ENCODE measurements around the gene SBK3. TPM values are rescaled to one million over a fixed set of nuclear protein-coding genes. Genes with fewer than 3 reads are reported as not detected.
A peak's percentile ranks its signal among the peaks of the same experiment; 100 is the strongest.

The SBK3 gene
- total RNA-seq, 4 donors from 2014 or later: 0.22 to 1.0 TPM; not detected in 2

GRCh38 chr19:55581823-55582223 lies 36.5 kb upstream of the SBK3 start:
- no peak overlapping the region for H3K4me3 ChIP-seq
- DNase-seq: no peak
- H3K36me3 ChIP-seq: peaks cover 0 to 26% (median 7%) of the 10 kb centered on the region in 3 donors
- intact Hi-C loops (cut with DNase I): no loop called here
- no peaks in the 10 kb centered on the region for H3K9me3 ChIP-seq
- H3K27me3 ChIP-seq: peaks cover 0 to 16% (median 0%) of the 10 kb centered on the region in 4 donors
- TF ChIP-seq, protein P1, sequence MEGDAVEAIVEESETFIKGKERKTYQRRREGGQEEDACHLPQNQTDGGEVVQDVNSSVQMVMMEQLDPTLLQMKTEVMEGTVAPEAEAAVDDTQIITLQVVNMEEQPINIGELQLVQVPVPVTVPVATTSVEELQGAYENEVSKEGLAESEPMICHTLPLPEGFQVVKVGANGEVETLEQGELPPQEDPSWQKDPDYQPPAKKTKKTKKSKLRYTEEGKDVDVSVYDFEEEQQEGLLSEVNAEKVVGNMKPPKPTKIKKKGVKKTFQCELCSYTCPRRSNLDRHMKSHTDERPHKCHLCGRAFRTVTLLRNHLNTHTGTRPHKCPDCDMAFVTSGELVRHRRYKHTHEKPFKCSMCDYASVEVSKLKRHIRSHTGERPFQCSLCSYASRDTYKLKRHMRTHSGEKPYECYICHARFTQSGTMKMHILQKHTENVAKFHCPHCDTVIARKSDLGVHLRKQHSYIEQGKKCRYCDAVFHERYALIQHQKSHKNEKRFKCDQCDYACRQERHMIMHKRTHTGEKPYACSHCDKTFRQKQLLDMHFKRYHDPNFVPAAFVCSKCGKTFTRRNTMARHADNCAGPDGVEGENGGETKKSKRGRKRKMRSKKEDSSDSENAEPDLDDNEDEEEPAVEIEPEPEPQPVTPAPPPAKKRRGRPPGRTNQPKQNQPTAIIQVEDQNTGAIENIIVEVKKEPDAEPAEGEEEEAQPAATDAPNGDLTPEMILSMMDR (IDR thresholded peaks at IDR 0.05): no peak
- TF ChIP-seq POLR2A (IDR thresholded peaks at IDR 0.05): no peak
- H3K27ac ChIP-seq: peak overlapping the region in 1 of 4 donors; percentile 89
- H3K4me1 ChIP-seq: peaks cover 20 to 47% (median 20%) of the 10 kb centered on the region in 3 donors
- 14 to 19% methylated on average over 6 of the region's 6 CpGs for WGBS, 2 donors

DNA sequence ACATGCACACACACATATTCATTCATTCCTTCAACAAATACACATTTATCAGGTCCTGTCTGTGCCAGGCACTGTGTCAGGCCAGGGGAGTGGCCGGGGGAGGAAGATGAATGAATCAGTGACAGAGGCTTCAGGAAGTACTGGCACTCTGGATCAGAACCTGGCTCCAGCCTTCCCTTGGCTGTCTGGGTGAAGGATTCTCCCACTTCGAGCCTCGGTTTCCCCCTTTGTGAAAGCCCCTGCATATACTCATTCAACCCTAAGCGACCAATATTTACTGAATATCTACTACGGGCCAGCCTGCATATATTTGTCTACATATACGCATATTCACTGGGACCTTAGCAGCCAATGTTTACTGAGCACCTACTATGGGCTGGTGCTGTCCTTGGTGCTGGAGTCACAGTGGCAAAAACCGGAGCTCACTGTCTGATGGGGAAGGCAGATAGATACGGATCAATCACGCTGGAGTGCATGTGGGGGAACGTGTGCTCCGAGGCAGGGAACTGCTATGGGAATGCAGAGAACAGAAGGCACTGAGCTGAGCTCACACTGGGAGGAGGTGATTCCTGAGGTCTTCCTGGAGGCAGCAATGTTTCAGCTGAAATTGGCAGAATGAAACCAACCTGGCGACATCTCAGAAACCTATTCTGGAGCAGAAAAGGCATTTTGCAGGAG lies 35.9 kb upstream of the SBK3 start:
- H3K4me1 ChIP-seq: peaks cover 15 to 42% (median 20%) of the 10 kb centered on the region in 3 donors
- H3K9me3 ChIP-seq: no peaks in the 10 kb centered on the region
- H3K4me3 ChIP-seq: peak overlapping the region; percentile 67 to 97 (median 83)
- WGBS, 2 donors: 18 to 21% methylated on average over 12 of the region's 12 CpGs
- H3K36me3 ChIP-seq: peaks cover 0 to 27% (median 7%) of the 10 kb centered on the region in 3 donors
- H3K27ac ChIP-seq: peak overlapping the region; percentile 82 to 96 (median 91)
- peaks cover 0 to 15% (median 0%) of the 10 kb centered on the region in 4 donors for H3K27me3 ChIP-seq
- intact Hi-C loops (cut with DNase I): no loop called here
- no peak for DNase-seq
- TF ChIP-seq, protein P1 (IDR thresholded peaks at IDR 0.05): peak in 1 of 6 experiments; percentile 1
- no peak for TF ChIP-seq POLR2A (IDR thresholded peaks at IDR 0.05)

GRCh38 chr19:55580628-55581144 lies 35.3 kb upstream of the SBK3 start, which contains the start of gene ZNF579:
Gene ZNF579 (minus strand): TSS chr19:55580848. CDS start chr19:55579639, 1,209 bp downstream.
- 0% methylated on average over 5 to 7 of the region's 24 CpGs for WGBS, 2 donors
- Histone ChIP-seq H3K27me3 (peaks cover 0 to 9% (median 0%) of the 10 kb centered on the region in 4 donors), H3K4me3 (peak within 1 kb of the TSS; percentile 67 to 97 (median 83)), H3K4me1 (peaks cover 12 to 36% (median 14%) of the 10 kb centered on the region in 3 donors), H3K36me3 (peaks cover 0 to 27% (median 7%) of the 10 kb centered on the region in 3 donors), H3K9me3 (no peaks in the 10 kb centered on the region), H3K27ac (peak within 1 kb of the TSS; percentile 82 to 96 (median 91))
- intact Hi-C loops (cut with DNase I): no loop called here
- TF ChIP-seq POLR2A (IDR thresholded peaks at IDR 0.05): no peak
- TF ChIP-seq, protein P1 (IDR thresholded peaks at IDR 0.05): peak in 1 of 6 experiments; percentile 5
- DNase-seq: no peak

- Histone ChIP-seq H3K4me1 (peaks cover 11 to 31% (median 12%) of the 10 kb centered on the region in 3 donors), H3K9me3 (no peaks in the 10 kb centered on the region), H3K4me3 (peak overlapping the region; percentile 67 to 97 (median 83)), H3K36me3 (peaks cover 0 to 27% (median 7%) of the 10 kb centered on the region in 3 donors), H3K27ac (peak overlapping the region; percentile 82 to 96 (median 91)), H3K27me3 (peaks cover 0 to 2% (median 0%) of the 10 kb centered on the region in 4 donors)
- TF ChIP-seq, protein P1 (IDR thresholded peaks at IDR 0.05): no peak
- no peak for TF ChIP-seq POLR2A (IDR thresholded peaks at IDR 0.05)
- no peak for DNase-seq
- intact Hi-C loops (cut with DNase I): no loop called here
- 12 to 15% methylated on average over 14 to 15 of the region's 20 CpGs for WGBS, 2 donors
Measured at GRCh38 chr19:55579766-55580621, 34.7 kb upstream of the SBK3 start.

Measured in esophagus squamous epithelium (tissue), 5 donors.